AG09309 (cell line): ENCODE measurements around the gene LY6G6F.

Experiments used
- DNase-seq: peaks from one replicate; pipeline ENCODE4 v3.0.0-alpha.2; 2010; ENCODE audit warnings: low read depth
- H3K4me3 ChIP-seq: 2 replicates; pipeline ENCODE4 v1.5.1; 2011; ENCODE audit warnings: mild to moderate bottlenecking, low read depth, low read length, moderate library complexity; ENCODE audit not compliant: control insufficient read depth
- CTCF ChIP-seq: IDR thresholded peaks from 2 replicates; pipeline ENCODE4 v1.5.1; 2011; ENCODE audit warnings: mild to moderate bottlenecking, low read depth, low read length, inconsistent platforms; ENCODE audit not compliant: insufficient read depth, control insufficient read depth; ENCODE audit errors: missing control alignments

The LY6G6F gene

DNA sequence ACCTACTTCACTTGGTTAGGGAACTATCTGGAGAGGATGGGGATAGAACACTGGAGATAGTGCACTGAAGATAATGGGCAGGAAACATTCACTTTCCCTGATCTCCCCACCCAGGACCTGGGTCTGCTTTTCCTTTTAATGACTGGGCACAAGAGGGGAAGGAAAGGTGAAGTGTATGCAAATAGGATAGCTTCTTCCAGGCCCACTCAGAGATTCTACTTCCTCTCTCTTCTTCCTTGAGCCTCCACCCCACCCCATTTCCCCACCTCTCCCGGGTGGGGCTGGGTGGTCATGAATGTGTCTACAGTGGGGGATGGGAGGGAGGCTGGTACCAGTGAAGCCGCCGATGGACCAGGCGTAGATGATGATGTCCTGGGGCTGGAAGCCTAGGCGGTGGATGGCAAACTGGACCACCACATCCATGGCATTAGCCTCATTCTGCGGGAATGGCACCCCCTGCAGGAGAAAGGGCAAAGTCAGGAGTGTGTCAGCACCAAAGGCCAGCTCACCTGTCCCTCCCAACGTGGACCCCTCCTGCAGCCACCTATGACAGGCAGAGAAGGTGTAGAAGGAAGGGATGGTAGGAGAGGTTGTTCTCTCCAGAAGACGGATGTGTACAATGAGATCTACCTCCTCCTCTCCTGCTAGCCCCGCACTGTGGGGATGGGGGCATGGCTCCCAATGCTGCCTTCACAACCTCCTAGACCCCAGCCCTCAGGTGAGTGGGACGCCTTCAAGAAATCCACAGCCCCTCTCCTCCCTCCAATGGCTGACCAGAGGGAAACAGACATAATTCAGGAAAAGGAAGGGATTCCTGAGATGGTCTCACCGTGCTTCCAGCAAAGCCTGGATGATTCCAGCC, 17.2 kb upstream of the LY6G6F start:
- peak; percentile 59 for TF ChIP-seq CTCF
- H3K4me3 ChIP-seq, result no peak overlapping the region
- DNase-seq, result no peak

DNA sequence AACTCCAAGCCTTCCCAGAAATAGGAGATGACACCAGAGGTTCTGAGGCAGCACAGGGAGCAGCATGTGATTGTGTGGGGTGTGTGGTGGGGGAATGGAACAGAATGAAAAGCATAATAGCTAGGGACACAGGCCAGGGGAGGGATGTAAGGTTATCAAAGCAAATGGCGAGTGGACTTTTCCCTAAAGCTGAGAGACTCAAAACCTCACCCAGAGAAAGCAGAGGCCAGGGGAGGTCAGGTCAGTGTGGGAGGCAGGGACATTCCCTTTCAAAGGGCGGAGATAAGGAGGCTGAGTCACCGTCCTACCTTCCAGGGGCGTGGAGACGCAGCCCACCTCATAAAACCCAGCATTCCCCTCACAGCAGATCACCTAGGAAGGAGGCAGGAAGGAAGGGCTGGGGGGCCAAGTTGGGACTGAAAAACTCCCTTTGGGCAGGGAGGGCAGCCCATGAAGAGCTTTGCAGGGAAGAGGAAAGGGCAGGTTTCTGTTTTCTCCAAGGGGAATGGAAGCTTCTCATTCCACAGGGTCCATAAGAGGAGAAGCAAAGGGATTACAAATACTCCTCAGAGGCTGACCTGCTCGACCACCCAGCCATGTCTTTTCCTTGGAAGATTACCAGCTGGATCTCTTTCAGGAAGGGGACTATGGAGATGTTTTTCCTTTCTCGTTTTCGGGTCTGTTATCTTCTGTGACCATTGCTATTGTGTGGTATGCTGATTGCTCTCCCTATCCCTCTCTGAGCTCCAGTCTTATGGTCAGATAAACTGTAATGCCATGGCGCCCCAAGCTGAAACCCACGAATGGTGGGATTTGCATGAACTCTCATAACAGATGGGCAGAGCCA, 16.2 kb upstream of the LY6G6F start:
- H3K4me3 ChIP-seq, result no peak overlapping the region

DNA sequence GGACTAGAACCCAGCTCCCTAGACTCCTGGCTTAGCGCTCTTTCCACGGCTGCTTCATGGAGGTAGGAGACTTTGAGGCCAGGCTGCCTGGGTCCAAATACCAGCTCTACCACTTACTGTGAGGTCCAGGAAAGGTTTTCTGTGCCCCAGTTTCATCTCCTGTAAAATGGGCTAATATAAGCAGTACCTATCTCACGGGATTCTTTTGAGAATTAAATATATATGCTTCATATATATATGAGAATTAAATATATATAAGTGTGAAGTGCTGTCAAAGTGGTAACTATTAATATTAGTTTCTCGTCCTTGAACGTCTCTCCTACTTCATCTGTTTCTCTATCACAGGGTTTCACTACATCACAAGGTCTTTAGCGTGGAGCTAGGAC, 15.6 kb upstream of the LY6G6F start:
- no peak for TF ChIP-seq CTCF
- no peak for DNase-seq
- H3K4me3 ChIP-seq, result no peak overlapping the region

More for the DNA sequence above, 16.2 kb upstream of the LY6G6F start:
- no peak for TF ChIP-seq CTCF
- DNase-seq, result no peak

DNA sequence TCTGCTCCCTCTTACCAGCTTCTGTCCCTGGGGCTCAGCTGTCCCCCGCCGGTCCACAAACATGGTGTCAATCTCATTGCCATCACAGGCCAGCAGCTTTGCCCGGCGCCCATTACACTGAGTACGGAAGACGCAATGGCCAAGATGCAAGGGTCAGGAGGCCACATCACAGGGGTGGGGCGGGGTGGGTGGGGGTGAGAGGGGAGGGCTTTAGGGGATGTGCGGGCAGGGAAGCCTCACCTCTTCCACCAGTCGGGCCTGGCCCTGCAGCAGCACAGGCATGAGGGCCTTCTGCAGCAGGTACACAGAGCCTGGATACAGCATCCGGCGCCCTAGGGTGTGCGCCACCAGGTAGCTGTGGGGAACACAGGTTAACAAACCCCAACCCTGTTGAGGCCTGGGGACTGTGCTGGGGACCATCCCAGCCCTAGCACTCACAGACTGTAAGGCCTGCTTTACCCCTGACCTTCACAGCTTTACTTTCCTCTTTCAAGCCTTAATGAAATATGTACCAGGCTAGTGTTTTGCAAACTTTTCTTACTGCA, 15.0 kb upstream of the LY6G6F start:
- no peak for DNase-seq

DNA sequence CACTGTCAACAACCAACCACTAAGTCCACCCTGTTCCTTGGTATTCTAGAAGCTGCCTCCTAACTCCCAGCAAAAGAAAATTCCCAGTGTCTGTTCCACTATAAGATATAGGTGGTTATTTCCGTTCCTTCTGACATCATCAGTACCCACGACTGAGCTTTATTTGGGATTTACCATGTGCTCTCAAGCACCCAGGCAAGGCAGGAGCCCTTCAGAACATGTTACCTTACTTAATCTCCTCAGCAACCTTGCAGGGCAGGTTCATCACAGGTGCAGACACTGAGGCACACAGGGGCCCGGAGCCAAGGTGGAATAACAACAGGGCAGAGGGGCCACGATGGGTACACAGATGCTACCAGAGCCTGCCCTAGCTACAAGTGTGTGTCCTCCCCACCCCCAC, 14.3 kb upstream of the LY6G6F start:
- no peak overlapping the region for H3K4me3 ChIP-seq
- no peak for TF ChIP-seq CTCF
- no peak for DNase-seq

More for the DNA sequence above, 15.0 kb upstream of the LY6G6F start:
- no peak for TF ChIP-seq CTCF
- no peak overlapping the region for H3K4me3 ChIP-seq

DNA sequence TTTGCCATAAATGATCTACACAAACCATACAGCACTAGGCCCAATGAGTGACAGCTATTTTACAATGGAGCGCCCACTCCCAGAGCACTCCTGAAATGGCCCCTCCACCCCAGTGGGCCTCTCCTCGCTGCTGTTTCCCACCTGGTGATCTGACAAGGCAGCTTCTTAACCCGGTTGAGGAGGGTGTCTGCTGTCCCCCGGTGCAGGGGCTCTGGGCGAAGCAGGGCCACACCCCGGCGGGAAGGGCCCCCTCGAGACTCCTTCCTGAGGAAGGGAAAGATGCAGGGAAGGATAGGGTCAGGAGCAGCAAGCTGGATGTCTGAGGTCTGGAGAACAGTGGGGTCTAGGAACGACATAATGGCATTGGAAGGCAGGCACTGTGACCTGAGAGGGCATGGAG, 13.8 kb upstream of the LY6G6F start:
- no peak for TF ChIP-seq CTCF

More for the DNA sequence above, 13.8 kb upstream of the LY6G6F start:
- DNase-seq, result no peak
- no peak overlapping the region for H3K4me3 ChIP-seq
